HCT116 (cell line): ENCODE data around the gene NOP14. TPM values are rescaled to one million over a fixed set of nuclear protein-coding genes. Genes with fewer than 3 reads are reported as not detected.

Experiments
- ATAC-seq: fragments of 200-7000 bp; cut with Tn5 transposase; 2 replicates; pipeline ENCODE4 v1.9.1; 2020; ENCODE audit warnings: mild to moderate bottlenecking, moderate library complexity
- BruUV-seq: library from RNA; stranded (reverse); fragments of 400-500 nt; replicated peaks from 2 replicates; lab custom pipeline; 2021; lab: Mats Ljungman, UMichigan
- CTCF ChIA-PET: fragments of 300-600 bp; sonication (Branson Sonifier 250); formaldehyde crosslinking; loops from one replicate; lab custom pipeline; 2021; ENCODE audit warnings: antibody characterized with exemption; lab: Charles Lee
- POLR2A ChIA-PET: fragments of 300-600, 350-600 bp; sonication (Branson Sonifier 250); formaldehyde crosslinking; loops from one replicate; lab custom pipeline; 2021; ENCODE audit warnings: antibody characterized with exemption; lab: Charles Lee
- RAD21 ChIA-PET, 2 experiments: fragments of 300-600 bp; sonication (Branson Sonifier 250); formaldehyde crosslinking; loops; one replicate each; lab custom pipeline; 2023; ENCODE audit warnings: low total read pairs in 2 of 2; ENCODE audit not compliant: uncharacterized antibody in 2 of 2, unreplicated experiment in 2 of 2, low non-redundant PET in 1 of 2; lab: Charles Lee
- DNase-seq: peaks from one replicate; pipeline ENCODE4 v3.0.0-alpha.2; 2010; ENCODE audit warnings: low read depth, low spot score
- H2AFZ ChIP-seq: fragments of 200-600 bp; shearing (Covaris generic), sonication (generic); 2 replicates; pipeline ENCODE4 v1.6.1; 2017; ENCODE audit warnings: low read depth, mixed run types, mixed read lengths, antibody characterized with exemption, low read length; ENCODE audit not compliant: poor library complexity, severe bottlenecking
- H3K27ac ChIP-seq: 2 replicates; pipeline ENCODE4 v1.5.1; 2012; ENCODE audit warnings: low read depth, low read length
- H3K27me3 ChIP-seq: fragments of 200-600 bp; sonication (generic); 2 replicates; pipeline ENCODE4 v1.6.1; 2016; ENCODE audit warnings: mixed run types, low read length, mixed read lengths; ENCODE audit not compliant: insufficient read depth
- H3K36me3 ChIP-seq, 2 experiments: fragments of 200-500 bp in 1 of 2; fragments of 200-600 bp in 1 of 2; sonication (Bioruptor generic) in 1 of 2; sonication (generic) in 1 of 2; 2 replicates each; pipeline versions ENCODE4 v1.5.1 to v1.6.1; 2014 to 2016; ENCODE audit warnings: low read length in 2 of 2, inconsistent platforms in 1 of 2, mixed read lengths in 1 of 2, mixed run types in 1 of 2; ENCODE audit not compliant: insufficient read depth in 2 of 2, control insufficient read depth in 1 of 2
- H3K4me1 ChIP-seq, 2 experiments: fragments of 200-600 bp in 1 of 2; sonication (generic) in 1 of 2; 2 replicates each; pipeline versions ENCODE4 v1.5.1 to v1.6.1; 2012 to 2017; ENCODE audit warnings: low read length in 2 of 2, inconsistent platforms in 1 of 2, mild to moderate bottlenecking in 1 of 2, mixed read lengths in 1 of 2, mixed run types in 1 of 2, moderate library complexity in 1 of 2; ENCODE audit not compliant: insufficient read depth in 2 of 2, control insufficient read depth in 1 of 2
- H3K4me2 ChIP-seq: fragments of 200-600 bp; sonication (generic); 2 replicates; pipeline ENCODE4 v1.6.1; 2017; ENCODE audit warnings: mixed run types, low read length, mixed read lengths
- H3K4me3 ChIP-seq, 2 experiments: fragments of 200-600 bp in 1 of 2; sonication (generic) in 1 of 2; replicated peaks in 1 of 2; 2 replicates each; pipeline ENCODE4 v1.5.1; 2011 to 2016; ENCODE audit warnings: low read length in 2 of 2, control low read depth in 1 of 2, low read depth in 1 of 2, mild to moderate bottlenecking in 1 of 2, mixed read lengths in 1 of 2, mixed run types in 1 of 2
- H3K79me2 ChIP-seq: fragments of 200-600 bp; sonication (generic); 2 replicates; pipeline ENCODE4 v1.6.1; 2017; ENCODE audit warnings: mild to moderate bottlenecking, mixed run types, low read length, moderate library complexity, mixed read lengths; ENCODE audit not compliant: insufficient read depth
- H3K9ac ChIP-seq: fragments of 200-600 bp; sonication (generic); 2 replicates; pipeline ENCODE4 v1.6.1; 2016; ENCODE audit warnings: low read length, mixed read lengths
- H3K9me2 ChIP-seq: fragments of 200-600 bp; sonication (generic), shearing (Covaris generic); 2 replicates; pipeline ENCODE4 v1.6.1; 2017; ENCODE audit warnings: mixed run types, mild to moderate bottlenecking, moderate library complexity; ENCODE audit not compliant: insufficient read depth
- H3K9me3 ChIP-seq, 2 experiments: fragments of 200-500 bp in 1 of 2; fragments of 200-600 bp in 1 of 2; sonication (Bioruptor generic) in 1 of 2; sonication (generic) in 1 of 2; 2 replicates each; pipeline ENCODE4 v1.6.1; 2014 to 2017; ENCODE audit warnings: low read length in 2 of 2, mixed read lengths in 2 of 2, inconsistent platforms in 1 of 2, low read depth in 1 of 2, mild to moderate bottlenecking in 1 of 2, mixed run types in 1 of 2, moderate library complexity in 1 of 2; ENCODE audit not compliant: control insufficient read depth in 1 of 2, insufficient read depth in 1 of 2
- H4K20me1 ChIP-seq: fragments of 200-600 bp; sonication (generic), shearing (Covaris generic); 2 replicates; pipeline ENCODE4 v1.6.1; 2017; ENCODE audit warnings: mixed run types, mild to moderate bottlenecking, moderate library complexity; ENCODE audit not compliant: insufficient read depth
- CBX3 ChIP-seq: IDR thresholded peaks from 2 replicates; pipeline ENCODE4 v1.6.1; 2012; ENCODE audit warnings: low read depth
- CEBPB ChIP-seq: IDR thresholded peaks from 2 replicates; pipeline ENCODE4 v1.6.1; 2012; ENCODE audit warnings: low read depth
- EGR1 ChIP-seq: IDR thresholded peaks from 2 replicates; pipeline ENCODE4 v1.6.1; 2012; ENCODE audit warnings: low read depth
- ELF1 ChIP-seq: IDR thresholded peaks from 2 replicates; pipeline ENCODE4 v1.6.1; 2012; ENCODE audit warnings: low read depth, borderline replicate concordance
- EZH2 ChIP-seq: fragments of 200-600 bp; sonication (generic); IDR thresholded peaks from 2 replicates; pipeline ENCODE4 v1.6.1; 2017; ENCODE audit warnings: antibody characterized with exemption, mixed run types
- EZH2phosphoT487 ChIP-seq: fragments of 200-600 bp; IDR thresholded peaks from 2 replicates; pipeline ENCODE4 v1.6.1; 2018; ENCODE audit warnings: antibody characterized with exemption, borderline replicate concordance
- FOSL1 ChIP-seq: IDR thresholded peaks from 2 replicates; pipeline ENCODE4 v1.6.1; 2012; ENCODE audit warnings: low read depth
- JUND ChIP-seq: IDR thresholded peaks from 2 replicates; pipeline ENCODE4 v1.6.1; 2012
- SIN3A ChIP-seq: IDR thresholded peaks from 2 replicates; pipeline ENCODE4 v1.6.1; 2012; ENCODE audit warnings: low read depth
- SP1 ChIP-seq: IDR thresholded peaks from 2 replicates; pipeline ENCODE4 v1.6.1; 2012; ENCODE audit warnings: low read depth
- TCF7L2 ChIP-seq: IDR thresholded peaks from 2 replicates; pipeline ENCODE4 v1.7.0; 2011; ENCODE audit warnings: borderline replicate concordance, inconsistent platforms; ENCODE audit not compliant: insufficient read depth, insufficient read length; ENCODE audit errors: extremely low read depth
- YY1 ChIP-seq: IDR thresholded peaks from 2 replicates; pipeline ENCODE4 v1.6.1; 2011; ENCODE audit warnings: low read length, low read depth, moderate library complexity, mild to moderate bottlenecking; ENCODE audit not compliant: insufficient replicate concordance; ENCODE audit errors: extremely low read depth
- ZFX ChIP-seq: fragments of 450-650 bp; IDR thresholded peaks from 2 replicates; pipeline ENCODE4 v1.6.1; 2017
- intact Hi-C: fragments of 100-400 bp; cut with micrococcal nuclease; formaldehyde crosslinking; loops from 2 replicates; pipeline ENCODE4 v1.10.0; 2022
- total RNA-seq: library from RNA; stranded (reverse); gene quantifications from one replicate; pipeline ENCODE4 v1.2.1, GENCODE V29; 2021; ENCODE audit not compliant: unreplicated experiment
- TF ChIP-seq, protein P1 (sequence below), 3 experiments: fragments of 200-600 bp in 1 of 3; sonication (generic) in 1 of 3; IDR thresholded peaks in 2 of 3; conservative IDR thresholded peaks in 1 of 3; 2 replicates each; pipeline ENCODE4 v1.5.1; 2012 to 2017; ENCODE audit warnings: low read depth in 2 of 3, low read length in 2 of 3, antibody characterized with exemption in 1 of 3, borderline replicate concordance in 1 of 3, control low read depth in 1 of 3, mild to moderate bottlenecking in 1 of 3, mixed read lengths in 1 of 3, mixed run types in 1 of 3, moderate library complexity in 1 of 3; ENCODE audit not compliant: insufficient read depth in 1 of 3
- TF ChIP-seq, protein P2 (sequence below): IDR thresholded peaks from 2 replicates; pipeline ENCODE4 v1.6.1; 2012
- TF ChIP-seq, protein P3 (sequence below): IDR thresholded peaks from 2 replicates; pipeline ENCODE4 v1.6.1; 2012

The NOP14 gene
- total RNA-seq, 1 experiment from 2014 or later = 67.3 TPM

GRCh38 chr4:2907226-2907625 is 56.0 kb downstream of the NOP14 start:
- Histone ChIP-seq H3K27ac (no peak overlapping the region), H3K36me3 (peaks cover 30 to 34% of the 10 kb centered on the region in 2 experiments), H3K4me3 (no peak overlapping the region), H3K27me3 (no peaks in the 10 kb centered on the region), H3K4me2 (no peak overlapping the region), H2AFZ (no peak overlapping the region), H3K9ac (no peak overlapping the region), H3K79me2 (no peaks in the 10 kb centered on the region), H3K9me3 (no peaks in the 10 kb centered on the region), H3K9me2 (no peaks in the 10 kb centered on the region), H4K20me1 (no peaks in the 10 kb centered on the region), H3K4me1 (no peaks in the 10 kb centered on the region)
- no TSS peak for BruUV-seq
- ChIA-PET CTCF (no interaction called here), RAD21 (no interaction called here), POLR2A (no interaction called here)
- ATAC-seq = no peak
- intact Hi-C loops = no loop called here
- TF ChIP-seq, protein P1, sequence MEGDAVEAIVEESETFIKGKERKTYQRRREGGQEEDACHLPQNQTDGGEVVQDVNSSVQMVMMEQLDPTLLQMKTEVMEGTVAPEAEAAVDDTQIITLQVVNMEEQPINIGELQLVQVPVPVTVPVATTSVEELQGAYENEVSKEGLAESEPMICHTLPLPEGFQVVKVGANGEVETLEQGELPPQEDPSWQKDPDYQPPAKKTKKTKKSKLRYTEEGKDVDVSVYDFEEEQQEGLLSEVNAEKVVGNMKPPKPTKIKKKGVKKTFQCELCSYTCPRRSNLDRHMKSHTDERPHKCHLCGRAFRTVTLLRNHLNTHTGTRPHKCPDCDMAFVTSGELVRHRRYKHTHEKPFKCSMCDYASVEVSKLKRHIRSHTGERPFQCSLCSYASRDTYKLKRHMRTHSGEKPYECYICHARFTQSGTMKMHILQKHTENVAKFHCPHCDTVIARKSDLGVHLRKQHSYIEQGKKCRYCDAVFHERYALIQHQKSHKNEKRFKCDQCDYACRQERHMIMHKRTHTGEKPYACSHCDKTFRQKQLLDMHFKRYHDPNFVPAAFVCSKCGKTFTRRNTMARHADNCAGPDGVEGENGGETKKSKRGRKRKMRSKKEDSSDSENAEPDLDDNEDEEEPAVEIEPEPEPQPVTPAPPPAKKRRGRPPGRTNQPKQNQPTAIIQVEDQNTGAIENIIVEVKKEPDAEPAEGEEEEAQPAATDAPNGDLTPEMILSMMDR (IDR thresholded peaks at IDR 0.05 in 2 of 3, conservative IDR thresholded peaks at IDR 0.05 in 1 of 3; ENCODE audit: borderline replicate concordance in 1 of 3, insufficient read depth in 1 of 3, low read depth in 2 of 3, low read length in 2 of 3) = no peak
- TF ChIP-seq EGR1 (no peak), CBX3 (no peak), ELF1 (no peak), FOSL1 (no peak), SP1 (no peak), JUND (no peak), YY1 (no peak)
- DNase-seq = no peak

DNA sequence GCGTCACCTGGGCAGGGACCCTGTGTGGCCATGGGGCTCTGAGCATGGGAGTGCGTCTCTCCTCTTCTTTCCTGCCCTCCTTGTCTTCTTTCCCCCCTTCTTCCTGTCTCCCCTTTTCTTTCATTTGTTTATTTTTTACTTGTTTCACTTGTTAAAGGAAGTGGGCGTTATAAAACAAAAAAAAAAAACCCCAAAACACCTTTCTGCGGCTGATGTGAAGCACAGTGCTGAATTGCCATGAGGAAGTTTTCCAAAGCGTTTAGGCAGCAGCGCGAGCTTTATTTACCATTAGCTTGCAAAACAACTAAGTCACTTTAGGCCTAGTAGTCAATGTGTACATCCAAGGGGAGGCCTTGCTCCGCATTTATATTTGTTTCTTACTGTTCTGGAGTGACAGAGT is 57.0 kb downstream of the NOP14 start:
- DNase-seq = no peak
- no peak for ATAC-seq
- H2AFZ ChIP-seq = no peak overlapping the region
- H3K79me2 ChIP-seq = no peaks in the 10 kb centered on the region
- H3K9ac ChIP-seq = no peak overlapping the region
- H3K4me1 ChIP-seq = no peaks in the 10 kb centered on the region
- no peak overlapping the region for H3K27ac ChIP-seq
- H3K27me3 ChIP-seq = no peaks in the 10 kb centered on the region
- peaks cover 32 to 34% of the 10 kb centered on the region in 2 experiments for H3K36me3 ChIP-seq
- H3K4me3 ChIP-seq = no peak overlapping the region
- H3K4me2 ChIP-seq = no peak overlapping the region
- no TSS peak for BruUV-seq
- TF ChIP-seq TCF7L2 = no peak
- TF ChIP-seq FOSL1 = no peak
- TF ChIP-seq SIN3A = no peak
- TF ChIP-seq, protein P2, sequence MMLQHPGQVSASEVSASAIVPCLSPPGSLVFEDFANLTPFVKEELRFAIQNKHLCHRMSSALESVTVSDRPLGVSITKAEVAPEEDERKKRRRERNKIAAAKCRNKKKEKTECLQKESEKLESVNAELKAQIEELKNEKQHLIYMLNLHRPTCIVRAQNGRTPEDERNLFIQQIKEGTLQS = no peak
- no peak for TF ChIP-seq YY1
- TF ChIP-seq EGR1 = no peak
- no peak for TF ChIP-seq JUND
- no peak for TF ChIP-seq EZH2phosphoT487
- no peak for TF ChIP-seq CEBPB
- no peak for TF ChIP-seq EZH2
- no peak for TF ChIP-seq ZFX
- TF ChIP-seq, protein P3, sequence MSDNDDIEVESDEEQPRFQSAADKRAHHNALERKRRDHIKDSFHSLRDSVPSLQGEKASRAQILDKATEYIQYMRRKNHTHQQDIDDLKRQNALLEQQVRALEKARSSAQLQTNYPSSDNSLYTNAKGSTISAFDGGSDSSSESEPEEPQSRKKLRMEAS = no peak
- ChIA-PET RAD21 (no interaction called here), POLR2A (no interaction called here), CTCF (no interaction called here)
- no peaks in the 10 kb centered on the region for H3K9me2 ChIP-seq
- intact Hi-C loops = no loop called here
- no peaks in the 10 kb centered on the region for H4K20me1 ChIP-seq
- H3K9me3 ChIP-seq = no peaks in the 10 kb centered on the region
